DND-41 (cell line): ENCODE results near the gene LYRM2.

ENCODE experiments used
- EZH2 ChIP-seq: IDR thresholded peaks from 3 replicates; pipeline ENCODE4 v1.6.1; 2012; ENCODE audit warnings: borderline replicate concordance, low read depth, mild to moderate bottlenecking, moderate library complexity, low read length, inconsistent platforms; ENCODE audit not compliant: severe bottlenecking
- TF ChIP-seq, protein P1 (sequence below): IDR thresholded peaks from 2 replicates; pipeline ENCODE4 v1.5.1; 2012; ENCODE audit warnings: borderline replicate concordance, low read length, moderate library complexity, mild to moderate bottlenecking; ENCODE audit not compliant: poor library complexity, severe bottlenecking; ENCODE audit errors: extremely low read depth

DNA sequence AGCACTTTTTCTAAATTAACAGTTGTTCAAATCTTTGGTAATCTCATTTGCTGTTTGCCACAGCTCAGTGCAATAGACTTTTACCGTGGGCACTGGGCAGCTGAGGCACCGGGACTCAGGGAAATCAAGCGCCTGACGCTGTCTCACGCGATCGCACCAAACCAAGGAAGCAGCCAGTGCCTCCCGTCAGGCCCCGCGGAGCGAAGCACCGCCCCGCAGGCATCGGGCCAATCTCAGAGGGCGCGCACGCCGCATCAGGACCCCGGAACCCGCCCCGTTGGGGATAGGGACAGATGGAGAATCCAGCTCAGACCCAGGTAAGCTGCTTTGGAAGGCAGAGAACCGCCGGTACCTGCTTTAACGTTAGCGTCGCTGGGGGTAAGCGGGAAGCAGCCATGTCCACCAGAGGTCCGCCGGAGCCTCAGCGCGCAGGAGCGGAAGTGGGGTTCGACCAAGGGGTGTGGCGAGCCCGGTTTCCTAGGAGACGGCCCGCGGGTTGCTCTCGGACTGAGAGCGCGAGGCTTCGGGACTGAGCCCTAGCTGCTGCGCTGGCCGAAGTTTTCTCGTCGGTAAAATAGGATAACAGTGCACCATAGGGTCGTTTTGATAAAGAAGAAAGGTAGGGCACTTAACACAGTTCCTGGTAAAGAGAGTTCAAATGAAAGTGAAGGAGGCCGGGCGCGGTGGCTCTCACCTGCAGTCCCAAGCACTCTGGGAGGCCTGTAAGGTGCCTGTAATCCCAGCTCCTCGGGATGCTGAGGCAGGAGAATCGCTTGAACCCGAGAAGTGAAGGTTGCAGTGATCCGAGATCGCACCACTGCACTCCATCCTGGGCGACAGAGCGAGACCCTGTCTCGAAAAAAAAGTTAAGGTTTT is at the start of gene LYRM2:
- TF ChIP-seq, protein P1, sequence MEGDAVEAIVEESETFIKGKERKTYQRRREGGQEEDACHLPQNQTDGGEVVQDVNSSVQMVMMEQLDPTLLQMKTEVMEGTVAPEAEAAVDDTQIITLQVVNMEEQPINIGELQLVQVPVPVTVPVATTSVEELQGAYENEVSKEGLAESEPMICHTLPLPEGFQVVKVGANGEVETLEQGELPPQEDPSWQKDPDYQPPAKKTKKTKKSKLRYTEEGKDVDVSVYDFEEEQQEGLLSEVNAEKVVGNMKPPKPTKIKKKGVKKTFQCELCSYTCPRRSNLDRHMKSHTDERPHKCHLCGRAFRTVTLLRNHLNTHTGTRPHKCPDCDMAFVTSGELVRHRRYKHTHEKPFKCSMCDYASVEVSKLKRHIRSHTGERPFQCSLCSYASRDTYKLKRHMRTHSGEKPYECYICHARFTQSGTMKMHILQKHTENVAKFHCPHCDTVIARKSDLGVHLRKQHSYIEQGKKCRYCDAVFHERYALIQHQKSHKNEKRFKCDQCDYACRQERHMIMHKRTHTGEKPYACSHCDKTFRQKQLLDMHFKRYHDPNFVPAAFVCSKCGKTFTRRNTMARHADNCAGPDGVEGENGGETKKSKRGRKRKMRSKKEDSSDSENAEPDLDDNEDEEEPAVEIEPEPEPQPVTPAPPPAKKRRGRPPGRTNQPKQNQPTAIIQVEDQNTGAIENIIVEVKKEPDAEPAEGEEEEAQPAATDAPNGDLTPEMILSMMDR = no peak
- TF ChIP-seq EZH2 = no peak
